Ovary (tissue), 3 donors: ENCODE measurements around the gene RAB6D.

Source experiments
- POLR2A ChIP-seq: fragments of 450-650 bp; IDR thresholded peaks from one replicate; pipeline ENCODE4 v1.6.1; 2017; ENCODE audit warnings: antibody characterized with exemption, mild to moderate bottlenecking, moderate library complexity
- TF ChIP-seq, protein P1 (sequence below), 3 donors: fragments of 450-650 bp in 2 of 3; fragments of 200-600 bp in 1 of 3; IDR thresholded peaks; one replicate each; pipeline versions ENCODE4 v1.5.1 to v1.8.0; 2016 to 2022; ENCODE audit warnings: antibody characterized with exemption in 3 of 3, mild to moderate bottlenecking in 1 of 3
- donor health status: DM: no; HTN: no; CAD: no.

GRCh38 chr2:131410173-131410572 is 46.2 kb upstream of the RAB6D start:
- TF ChIP-seq, protein P1, sequence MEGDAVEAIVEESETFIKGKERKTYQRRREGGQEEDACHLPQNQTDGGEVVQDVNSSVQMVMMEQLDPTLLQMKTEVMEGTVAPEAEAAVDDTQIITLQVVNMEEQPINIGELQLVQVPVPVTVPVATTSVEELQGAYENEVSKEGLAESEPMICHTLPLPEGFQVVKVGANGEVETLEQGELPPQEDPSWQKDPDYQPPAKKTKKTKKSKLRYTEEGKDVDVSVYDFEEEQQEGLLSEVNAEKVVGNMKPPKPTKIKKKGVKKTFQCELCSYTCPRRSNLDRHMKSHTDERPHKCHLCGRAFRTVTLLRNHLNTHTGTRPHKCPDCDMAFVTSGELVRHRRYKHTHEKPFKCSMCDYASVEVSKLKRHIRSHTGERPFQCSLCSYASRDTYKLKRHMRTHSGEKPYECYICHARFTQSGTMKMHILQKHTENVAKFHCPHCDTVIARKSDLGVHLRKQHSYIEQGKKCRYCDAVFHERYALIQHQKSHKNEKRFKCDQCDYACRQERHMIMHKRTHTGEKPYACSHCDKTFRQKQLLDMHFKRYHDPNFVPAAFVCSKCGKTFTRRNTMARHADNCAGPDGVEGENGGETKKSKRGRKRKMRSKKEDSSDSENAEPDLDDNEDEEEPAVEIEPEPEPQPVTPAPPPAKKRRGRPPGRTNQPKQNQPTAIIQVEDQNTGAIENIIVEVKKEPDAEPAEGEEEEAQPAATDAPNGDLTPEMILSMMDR (IDR thresholded peaks at IDR 0.05) = no peak
- TF ChIP-seq POLR2A = no peak
